CD4-positive, alpha-beta T cell (primary cell): ENCODE measurements around the gene LARP7. TPM values are rescaled to one million over a fixed set of nuclear protein-coding genes. Genes with fewer than 3 reads are reported as not detected.
"Not testable (repeated sequence)": the region's sequence is repeated elsewhere in the genome, so short reads cannot be mapped to it uniquely, and the experiment has no call there.

Source experiments
- ATAC-seq: fragments of 200-7000 bp; cut with Tn5 transposase; one replicate; pipeline ENCODE4 v1.10.0; 2022; ENCODE audit warnings: mild to moderate bottlenecking; ENCODE audit not compliant: poor library complexity
- CTCF ChIA-PET: fragments of 350-600 bp; sonication (Branson Sonifier 250); formaldehyde crosslinking; loops from one replicate; lab custom pipeline; 2021; ENCODE audit warnings: antibody characterized with exemption, inconsistent platforms; lab: Charles Lee
- POLR2A ChIA-PET: fragments of 350-600 bp; sonication (Branson Sonifier 250); formaldehyde crosslinking; loops from one replicate; lab custom pipeline; 2021; ENCODE audit warnings: antibody characterized with exemption, inconsistent platforms; lab: Charles Lee
- DNase-seq, 14 experiments: peaks; one replicate each; pipeline ENCODE4 v3.0.0-alpha.2; 2013 to 2020; ENCODE audit warnings: mixed read lengths in 2 of 14
- H3K27ac ChIP-seq, 2 donors: one replicate each; pipeline versions ENCODE4 v1.5.1 to v1.7.0; 2013; ENCODE audit warnings: low read length in 2 of 2, low read depth in 1 of 2, mild to moderate bottlenecking in 1 of 2
- H3K27me3 ChIP-seq, 2 experiments: 1 replicate in 1 of 2; 2 replicates in 1 of 2; pipeline versions ENCODE4 v1.6.1 to v1.7.0; 2013; ENCODE audit warnings: low read length in 2 of 2, control low read depth in 1 of 2, mild to moderate bottlenecking in 1 of 2, moderate library complexity in 1 of 2; ENCODE audit not compliant: insufficient read depth in 2 of 2, control insufficient read depth in 1 of 2
- H3K36me3 ChIP-seq: one replicate; pipeline ENCODE4 v1.6.1; 2013; ENCODE audit warnings: low read length, control low read depth; ENCODE audit not compliant: insufficient read depth
- H3K4me1 ChIP-seq: one replicate; pipeline ENCODE4 v1.6.1; 2013; ENCODE audit warnings: low read length, control low read depth; ENCODE audit not compliant: insufficient read depth
- H3K4me3 ChIP-seq: one replicate; pipeline ENCODE4 v1.5.1; 2013; ENCODE audit warnings: mild to moderate bottlenecking, low read length, moderate library complexity
- H3K9me3 ChIP-seq, 2 experiments: 1 replicate in 1 of 2; 2 replicates in 1 of 2; pipeline versions ENCODE4 v1.6.1 to v1.7.0; 2013; ENCODE audit warnings: low read length in 2 of 2, mild to moderate bottlenecking in 2 of 2, control low read depth in 1 of 2, moderate library complexity in 1 of 2; ENCODE audit not compliant: control insufficient read depth in 1 of 2, insufficient read depth in 1 of 2
- H3K27ac Mint-ChIP-seq: one replicate; pipeline ENCODE4 v1.8.0; 2020; ENCODE audit warnings: mixed read lengths
- H3K27me3 Mint-ChIP-seq: one replicate; pipeline ENCODE4 v1.8.0; 2021; ENCODE audit warnings: mixed read lengths
- H3K36me3 Mint-ChIP-seq: one replicate; pipeline ENCODE4 v1.8.0; 2021; ENCODE audit warnings: low read depth, mixed read lengths
- H3K4me1 Mint-ChIP-seq: one replicate; pipeline ENCODE4 v1.8.0; 2021; ENCODE audit warnings: low read depth, mixed read lengths
- H3K4me3 Mint-ChIP-seq: one replicate; pipeline ENCODE4 v1.8.0; 2020; ENCODE audit warnings: mild to moderate bottlenecking, mixed read lengths
- H3K9me3 Mint-ChIP-seq: one replicate; pipeline ENCODE4 v1.8.0; 2020; ENCODE audit warnings: mixed read lengths
- intact Hi-C, 2 experiments: fragments of 100-400 bp; cut with DNase I in 1 of 2; cut with micrococcal nuclease in 1 of 2; formaldehyde crosslinking; loops; one replicate each; pipeline versions ENCODE4 v1.15.1 to v1.9.0; 2023 to 2025; cut with DNase I, micrococcal nuclease
- total RNA-seq, 174 experiments: library from RNA in 2 of 174; stranded (reverse) in 2 of 174; gene quantifications; one replicate each; pipeline ENCODE4 v1.2.3 and lab custom pipeline; 2021 to 2026
- TF ChIP-seq, protein P1 (sequence below): fragments of 200-600 bp; IDR thresholded peaks from one replicate; pipeline ENCODE4 v1.8.0; 2022; ENCODE audit warnings: antibody characterized with exemption, mild to moderate bottlenecking

The LARP7 gene
- total RNA-seq, 2 experiments from 2014 or later = 42.9 to 43.5 TPM

DNA sequence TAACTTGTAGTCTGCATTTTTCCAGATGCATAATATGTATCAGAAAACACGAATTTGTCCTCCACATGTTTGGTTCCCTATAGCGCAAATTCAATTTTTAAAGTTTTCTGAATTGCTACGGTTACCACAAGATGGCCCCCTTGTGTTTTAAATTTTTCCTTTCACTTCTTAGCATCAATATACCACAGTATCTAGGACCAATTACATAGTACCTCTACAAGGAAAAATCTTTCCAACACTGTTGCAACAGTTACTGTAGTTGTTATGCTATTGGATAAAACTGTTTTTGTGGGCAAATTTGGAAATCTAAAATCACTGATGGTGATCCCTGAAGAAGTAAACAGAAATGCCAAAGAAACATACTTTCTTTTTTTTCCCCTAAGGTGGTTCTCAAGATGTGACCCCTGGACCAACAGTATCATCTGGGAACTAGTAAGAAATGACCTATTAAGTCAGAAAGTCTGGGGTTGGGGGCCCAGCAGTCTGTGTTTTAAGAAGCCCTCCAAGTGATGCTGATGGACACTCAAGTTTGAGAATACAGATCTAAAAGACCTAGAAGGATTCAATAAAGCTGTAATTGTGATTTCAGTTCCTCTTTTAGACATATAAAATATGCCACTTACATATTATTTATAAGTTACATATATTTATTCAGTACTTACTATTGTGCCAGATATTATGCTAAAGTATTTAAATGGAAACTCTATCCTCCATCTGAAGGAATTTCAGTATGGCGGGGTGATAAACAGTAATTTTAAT lies 3.3 kb upstream of the LARP7 start:
- no peaks in the 10 kb centered on the region for H3K27me3 ChIP-seq
- no peaks in the 10 kb centered on the region for H3K9me3 Mint-ChIP-seq
- H3K4me1 ChIP-seq = peaks cover 12% of the 10 kb centered on the region
- no peak overlapping the region for H3K4me3 Mint-ChIP-seq
- H3K4me1 Mint-ChIP-seq = no peaks in the 10 kb centered on the region
- H3K9me3 ChIP-seq = no peaks in the 10 kb centered on the region
- POLR2A ChIA-PET = no interaction called here
- TF ChIP-seq, protein P1, sequence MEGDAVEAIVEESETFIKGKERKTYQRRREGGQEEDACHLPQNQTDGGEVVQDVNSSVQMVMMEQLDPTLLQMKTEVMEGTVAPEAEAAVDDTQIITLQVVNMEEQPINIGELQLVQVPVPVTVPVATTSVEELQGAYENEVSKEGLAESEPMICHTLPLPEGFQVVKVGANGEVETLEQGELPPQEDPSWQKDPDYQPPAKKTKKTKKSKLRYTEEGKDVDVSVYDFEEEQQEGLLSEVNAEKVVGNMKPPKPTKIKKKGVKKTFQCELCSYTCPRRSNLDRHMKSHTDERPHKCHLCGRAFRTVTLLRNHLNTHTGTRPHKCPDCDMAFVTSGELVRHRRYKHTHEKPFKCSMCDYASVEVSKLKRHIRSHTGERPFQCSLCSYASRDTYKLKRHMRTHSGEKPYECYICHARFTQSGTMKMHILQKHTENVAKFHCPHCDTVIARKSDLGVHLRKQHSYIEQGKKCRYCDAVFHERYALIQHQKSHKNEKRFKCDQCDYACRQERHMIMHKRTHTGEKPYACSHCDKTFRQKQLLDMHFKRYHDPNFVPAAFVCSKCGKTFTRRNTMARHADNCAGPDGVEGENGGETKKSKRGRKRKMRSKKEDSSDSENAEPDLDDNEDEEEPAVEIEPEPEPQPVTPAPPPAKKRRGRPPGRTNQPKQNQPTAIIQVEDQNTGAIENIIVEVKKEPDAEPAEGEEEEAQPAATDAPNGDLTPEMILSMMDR = peak; percentile 74
- H3K27ac ChIP-seq = no peak overlapping the region
- peak overlapping the region; percentile 69 for H3K27ac Mint-ChIP-seq
- DNase-seq (peak in 4 of 14 experiments; percentile 13 to 58 (median 52)), ATAC-seq (no peak)
- CTCF ChIA-PET = no interaction called here
- H3K36me3 ChIP-seq = no peaks in the 10 kb centered on the region
- H3K27me3 Mint-ChIP-seq = no peaks in the 10 kb centered on the region
- intact Hi-C loops = loop anchor here (2.0 to 10.0 kb wide), 6 partner anchors 129 to 1131 kb away; partner anchors contain the start of gene CAMK2D (in 1 of the 2)
- no peak overlapping the region for H3K4me3 ChIP-seq
- H3K36me3 Mint-ChIP-seq = peaks cover 7% of the 10 kb centered on the region

DNA sequence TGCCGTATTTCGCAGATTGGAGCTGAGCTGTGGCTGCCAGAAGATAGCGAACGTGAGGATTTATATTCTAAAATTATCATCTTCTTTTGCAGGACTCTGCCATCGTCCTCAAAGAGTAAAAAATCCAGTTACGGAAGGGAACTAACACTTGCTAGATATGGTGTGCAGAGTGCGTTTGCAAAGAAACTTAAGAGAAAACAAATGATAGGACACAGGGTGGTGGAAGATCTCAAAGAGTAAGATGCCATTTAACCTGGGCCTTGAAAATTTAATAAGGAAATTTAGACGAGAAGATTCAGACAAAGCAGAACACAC lies 566 bp downstream of the LARP7 start:
- H3K9me3 ChIP-seq = no peaks in the 10 kb centered on the region
- intact Hi-C loops = loop anchor here (1.0 to 10.0 kb wide), 5 partner anchors 115 to 1127 kb away; partner anchors contain the start of genes AP1AR (in 1 of the 2) and CAMK2D (in 1 of the 2)
- Mint-ChIP-seq H3K9me3 (no peaks in the 10 kb centered on the region), H3K27ac (no peak overlapping the region), H3K27me3 (no peaks in the 10 kb centered on the region), H3K4me3 (no peak overlapping the region), H3K36me3 (peaks cover 30% of the 10 kb centered on the region), H3K4me1 (peaks cover 24% of the 10 kb centered on the region)
- H3K36me3 ChIP-seq = peaks cover 5% of the 10 kb centered on the region
- peak overlapping the region; percentile 98 for H3K27ac ChIP-seq
- peaks cover 16% of the 10 kb centered on the region for H3K4me1 ChIP-seq
- H3K4me3 ChIP-seq = peak overlapping the region; percentile 73
- no peak for DNase-seq
- peak; percentile 8 for ATAC-seq
- CTCF ChIA-PET = no interaction called here
- TF ChIP-seq, protein P1 = no peak
- no peaks in the 10 kb centered on the region for H3K27me3 ChIP-seq
- POLR2A ChIA-PET = interaction anchor here (0.6 to 1.1 kb wide), 5 partner anchors 114 to 364 kb away, joined by 3 to 6 read pairs (median 3); partner anchors contain the start of gene TIFA

DNA sequence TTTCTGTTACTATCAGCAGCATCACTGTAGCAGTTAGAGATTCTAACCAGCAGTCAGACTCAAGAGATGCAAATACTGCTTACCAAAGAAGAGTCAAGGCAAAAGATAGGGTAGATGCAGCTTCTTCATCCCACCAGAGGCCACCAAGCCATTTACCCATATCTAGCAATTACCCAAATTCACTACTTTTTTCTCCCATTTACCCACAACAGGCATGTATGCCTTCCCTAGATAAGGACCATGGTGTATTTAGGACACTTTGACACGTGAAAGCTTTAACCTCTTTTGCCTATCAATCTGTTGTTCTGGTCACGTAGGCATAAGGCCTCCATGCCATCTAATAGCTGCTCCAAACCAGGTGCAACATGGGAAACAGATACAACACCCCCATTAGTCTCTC lies 5.6 kb downstream of the LARP7 start:
- intact Hi-C loops = no loop called here
- H3K4me1 ChIP-seq = peaks cover 12% of the 10 kb centered on the region
- Mint-ChIP-seq H3K9me3 (no peaks in the 10 kb centered on the region), H3K27me3 (no peaks in the 10 kb centered on the region), H3K4me1 (peaks cover 32% of the 10 kb centered on the region), H3K27ac (no peak overlapping the region), H3K36me3 (peaks cover 75% of the 10 kb centered on the region), H3K4me3 (no peak overlapping the region)
- no peak for ATAC-seq
- H3K9me3 ChIP-seq = no peaks in the 10 kb centered on the region
- DNase-seq = no peak
- TF ChIP-seq, protein P1 = no peak
- no peaks in the 10 kb centered on the region for H3K27me3 ChIP-seq
- ChIA-PET POLR2A (no interaction called here), CTCF (no interaction called here)
- no peak overlapping the region for H3K27ac ChIP-seq
- peaks cover 39% of the 10 kb centered on the region for H3K36me3 ChIP-seq
- no peak overlapping the region for H3K4me3 ChIP-seq

DNA sequence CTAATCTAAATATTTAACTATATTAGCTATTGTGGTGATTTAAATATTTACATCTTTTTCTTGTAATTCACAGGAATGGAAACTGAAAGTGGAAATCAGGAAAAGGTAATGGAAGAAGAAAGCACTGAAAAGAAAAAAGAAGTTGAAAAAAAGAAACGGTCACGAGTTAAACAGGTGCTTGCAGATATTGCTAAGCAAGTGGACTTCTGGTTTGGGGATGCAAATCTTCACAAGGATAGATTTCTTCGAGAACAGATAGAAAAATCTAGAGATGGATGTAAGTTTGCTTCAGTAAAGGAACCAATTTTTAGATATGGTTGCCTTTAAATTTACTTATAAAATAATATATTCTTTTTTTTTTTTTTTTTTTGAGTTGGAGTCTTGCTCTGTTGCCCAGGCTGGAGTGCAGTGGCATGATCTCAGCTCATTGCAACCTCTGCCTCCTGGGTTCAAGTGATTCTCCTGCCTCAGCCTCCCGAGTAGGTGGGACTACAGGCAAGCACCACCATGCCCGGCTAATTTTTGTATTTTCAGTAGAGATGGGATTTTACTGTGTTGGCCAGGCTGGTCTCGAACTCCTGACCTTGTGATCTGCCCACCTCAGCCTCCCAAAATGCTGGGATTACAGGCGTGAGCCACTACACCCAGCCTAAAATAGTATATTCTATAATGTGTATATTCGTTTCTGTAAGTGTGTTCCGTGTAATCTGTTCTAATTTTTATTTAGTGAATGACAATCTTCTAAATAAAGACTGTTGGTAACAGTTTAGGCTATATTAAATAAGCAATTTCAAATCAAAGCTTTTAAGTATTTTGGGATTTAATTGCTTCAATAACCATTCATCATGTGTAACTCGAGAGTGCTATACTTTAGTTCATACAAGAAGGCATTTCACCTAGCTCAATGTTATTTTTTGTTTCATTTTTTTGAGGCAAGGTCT lies 7.9 kb downstream of the LARP7 start:
- Mint-ChIP-seq H3K4me1 (peaks cover 28% of the 10 kb centered on the region), H3K36me3 (peaks cover 77% of the 10 kb centered on the region)
- H3K27ac ChIP-seq, H3K4me3 Mint-ChIP-seq, intact Hi-C loops, POLR2A ChIA-PET, CTCF ChIA-PET, ATAC-seq, H3K9me3 ChIP-seq, H3K27ac Mint-ChIP-seq, H3K9me3 Mint-ChIP-seq, DNase-seq, H3K27me3 Mint-ChIP-seq, H3K4me3 ChIP-seq, H3K4me1 ChIP-seq, H3K27me3 ChIP-seq: not testable (repeated sequence)
- H3K36me3 ChIP-seq = peaks cover 61% of the 10 kb centered on the region
